ENCODE data around the gene CD27.

GRCh38 chr12:6442836-6443235 is 1.9 kb upstream of the CD27 start:
- TF ChIP-seq, protein P1, sequence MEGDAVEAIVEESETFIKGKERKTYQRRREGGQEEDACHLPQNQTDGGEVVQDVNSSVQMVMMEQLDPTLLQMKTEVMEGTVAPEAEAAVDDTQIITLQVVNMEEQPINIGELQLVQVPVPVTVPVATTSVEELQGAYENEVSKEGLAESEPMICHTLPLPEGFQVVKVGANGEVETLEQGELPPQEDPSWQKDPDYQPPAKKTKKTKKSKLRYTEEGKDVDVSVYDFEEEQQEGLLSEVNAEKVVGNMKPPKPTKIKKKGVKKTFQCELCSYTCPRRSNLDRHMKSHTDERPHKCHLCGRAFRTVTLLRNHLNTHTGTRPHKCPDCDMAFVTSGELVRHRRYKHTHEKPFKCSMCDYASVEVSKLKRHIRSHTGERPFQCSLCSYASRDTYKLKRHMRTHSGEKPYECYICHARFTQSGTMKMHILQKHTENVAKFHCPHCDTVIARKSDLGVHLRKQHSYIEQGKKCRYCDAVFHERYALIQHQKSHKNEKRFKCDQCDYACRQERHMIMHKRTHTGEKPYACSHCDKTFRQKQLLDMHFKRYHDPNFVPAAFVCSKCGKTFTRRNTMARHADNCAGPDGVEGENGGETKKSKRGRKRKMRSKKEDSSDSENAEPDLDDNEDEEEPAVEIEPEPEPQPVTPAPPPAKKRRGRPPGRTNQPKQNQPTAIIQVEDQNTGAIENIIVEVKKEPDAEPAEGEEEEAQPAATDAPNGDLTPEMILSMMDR (IDR thresholded peaks at IDR 0.05), result no peak
- no peak for TF ChIP-seq POLR2A (IDR thresholded peaks at IDR 0.05)
